ENCODE data around the gene RAB4A. TPM values are rescaled to one million over a fixed set of nuclear protein-coding genes. Genes with fewer than 3 reads are reported as not detected.

RAB4A gene, protein sequence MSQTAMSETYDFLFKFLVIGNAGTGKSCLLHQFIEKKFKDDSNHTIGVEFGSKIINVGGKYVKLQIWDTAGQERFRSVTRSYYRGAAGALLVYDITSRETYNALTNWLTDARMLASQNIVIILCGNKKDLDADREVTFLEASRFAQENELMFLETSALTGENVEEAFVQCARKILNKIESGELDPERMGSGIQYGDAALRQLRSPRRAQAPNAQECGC
- 10 to 100 TPM; 21.8 to 32.5 (median 29.4) TPM for polyA plus RNA-seq

DNA sequence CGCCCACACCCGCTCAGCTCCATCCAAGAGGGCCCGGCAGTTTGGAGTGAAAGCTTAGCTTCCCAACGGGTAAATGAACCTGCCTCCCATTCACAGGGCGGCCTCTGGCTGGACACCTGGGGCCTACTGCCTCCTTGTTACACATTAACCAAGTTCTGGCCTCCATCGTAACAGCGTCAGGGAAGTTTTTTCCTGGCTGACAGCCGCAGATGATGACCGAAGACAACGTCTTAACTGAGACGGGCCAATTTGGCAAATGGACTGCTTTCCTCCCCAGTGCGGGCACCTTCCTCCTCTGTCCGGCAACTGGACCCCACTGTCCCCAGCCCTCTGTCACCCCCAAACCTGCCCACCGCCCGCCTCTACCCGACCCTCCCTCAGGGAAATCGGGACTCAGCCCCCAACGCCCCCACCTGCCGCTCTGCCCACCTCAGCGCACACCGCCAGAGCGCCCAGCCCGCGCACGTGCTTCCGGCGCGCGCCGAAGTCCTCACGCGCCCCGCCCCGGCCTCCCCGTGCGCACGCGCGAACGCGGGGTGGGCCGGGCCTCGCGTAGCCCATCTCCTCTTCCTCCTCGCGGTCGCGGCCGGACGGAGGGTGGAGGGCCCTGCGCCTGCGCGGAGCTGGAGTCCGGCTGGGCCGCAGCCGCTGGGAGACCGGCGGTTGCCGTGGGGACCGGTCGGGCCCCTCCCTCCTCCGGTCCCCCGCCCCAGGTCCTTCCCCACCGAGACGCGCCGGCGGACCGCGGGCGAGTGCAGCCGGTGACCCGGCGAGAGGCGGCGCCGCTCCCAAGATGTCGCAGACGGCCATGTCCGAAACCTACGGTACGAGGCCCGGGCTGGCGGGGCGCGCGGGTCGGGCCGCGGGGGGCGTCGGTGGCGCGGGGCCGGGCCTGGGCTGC, at the start of gene RAB4A:
RAB4A (plus strand) TSS at position 565 of the 901 bp plus-strand sequence; CDS start at position 794, 229 bp downstream.
- 6 to 14% (median 13%) methylated on average over 67 to 95 of the region's 95 CpGs for WGBS, 3 donors
- H3K27ac ChIP-seq (ENCODE audit: low read depth, low read length): no peak within 1 kb of the TSS

- H3K27ac ChIP-seq (ENCODE audit: low read depth, low read length): no peak overlapping the region
- WGBS, 3 donors: 95 to 100% (median 97%) methylated on average over 3 of the region's 3 CpGs
Observed at GRCh38 chr1:229222081-229222480, 48.8 kb upstream of the RAB4A start.

DNA sequence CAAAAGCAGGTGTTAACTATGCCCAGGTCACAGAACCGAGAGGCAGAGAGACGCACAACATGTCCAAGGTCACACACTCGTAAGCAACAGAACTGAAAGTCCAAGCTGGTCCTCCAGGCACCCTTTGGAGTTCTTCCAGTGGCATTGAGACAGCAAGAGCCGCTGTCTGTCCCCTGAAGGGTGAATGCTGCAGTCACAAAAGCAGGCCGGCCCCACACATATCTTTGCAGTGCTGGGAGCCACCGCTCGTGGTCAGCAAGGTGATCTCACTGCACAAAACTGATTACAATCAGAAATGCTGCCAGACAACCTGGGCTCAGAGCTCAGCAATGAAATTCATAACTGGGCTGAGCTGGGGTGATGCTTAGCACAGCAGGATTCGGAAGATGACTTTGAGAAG, 47.4 kb upstream of the RAB4A start:
- no peak overlapping the region for H3K27ac ChIP-seq (ENCODE audit: low read depth, low read length)
- WGBS, 3 donors: 42 to 91% (median 84%) methylated on average over 8 of the region's 8 CpGs

DNA sequence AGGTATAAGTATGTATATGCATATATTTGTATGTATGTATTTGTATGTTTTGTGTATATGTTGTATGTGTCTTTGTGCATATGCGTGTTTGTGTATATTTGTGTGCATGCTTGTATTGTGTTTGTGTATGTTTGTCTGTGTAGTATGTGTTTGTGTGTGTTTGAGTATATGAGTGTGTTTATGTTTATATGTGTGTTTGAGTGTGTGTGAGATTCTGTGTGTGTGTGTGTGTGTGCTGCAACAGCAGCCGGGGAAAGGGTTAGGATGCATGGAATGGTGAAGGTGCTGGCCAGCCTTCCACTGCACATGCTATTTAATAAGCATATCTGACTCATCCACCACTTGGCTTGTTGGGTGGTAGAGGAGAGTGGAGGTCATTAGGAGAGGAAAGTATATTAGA, 46.6 kb upstream of the RAB4A start:
- no peak overlapping the region for H3K27ac ChIP-seq (ENCODE audit: low read depth, low read length)
- 76 to 86% (median 80%) methylated on average over 2 of the region's 2 CpGs for WGBS, 3 donors

DNA sequence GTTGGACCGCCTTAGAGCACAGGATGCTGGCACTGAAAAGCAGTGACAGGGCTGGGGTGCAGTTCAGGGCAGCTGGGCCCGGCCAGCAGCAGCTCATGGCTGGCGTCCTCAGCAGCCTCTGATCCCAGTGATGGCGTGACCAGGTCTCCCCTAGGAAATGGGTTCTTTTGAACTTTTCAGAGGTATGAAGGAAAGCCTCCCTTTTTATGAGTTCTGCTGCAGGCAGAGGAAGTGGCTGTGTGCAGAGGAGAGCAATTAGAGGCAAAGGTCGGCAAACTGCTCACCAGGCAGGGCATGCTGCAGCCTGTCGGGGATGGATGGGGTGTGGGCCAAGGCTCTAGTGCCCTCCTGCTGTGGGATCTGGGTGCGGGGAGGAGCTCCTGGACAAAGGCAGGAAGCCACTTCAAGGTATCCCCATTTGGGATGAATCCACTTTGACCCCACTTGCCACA, 45.6 kb upstream of the RAB4A start:
- H3K27ac ChIP-seq (ENCODE audit: low read depth, low read length): no peak overlapping the region

DNA sequence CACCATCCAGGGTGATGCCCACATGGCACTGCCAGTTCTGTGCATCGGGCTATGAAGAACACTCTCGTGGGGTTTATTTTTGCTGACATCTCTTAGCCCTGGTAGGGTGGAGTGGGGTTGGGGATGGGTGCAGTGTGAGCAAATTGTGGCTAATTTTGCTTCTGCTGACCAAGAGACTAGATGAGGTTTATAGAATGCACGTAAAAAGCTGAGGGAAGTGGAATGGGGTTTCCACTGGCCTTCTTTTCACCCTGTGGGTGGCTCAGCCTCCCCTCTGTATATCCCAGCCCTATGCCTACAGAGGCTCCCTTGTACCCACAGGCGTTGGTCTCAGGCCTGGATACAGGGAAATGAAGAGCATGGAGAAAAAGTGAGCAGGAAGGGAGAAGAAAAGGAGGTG, 44.1 kb upstream of the RAB4A start:
- 74 to 82% (median 81%) methylated on average over 4 of the region's 4 CpGs for WGBS, 3 donors
- no peak overlapping the region for H3K27ac ChIP-seq (ENCODE audit: low read depth, low read length)

More for the DNA sequence above, 45.6 kb upstream of the RAB4A start:
- WGBS, 3 donors: 69 to 83% (median 74%) methylated on average over 7 of the region's 7 CpGs

DNA sequence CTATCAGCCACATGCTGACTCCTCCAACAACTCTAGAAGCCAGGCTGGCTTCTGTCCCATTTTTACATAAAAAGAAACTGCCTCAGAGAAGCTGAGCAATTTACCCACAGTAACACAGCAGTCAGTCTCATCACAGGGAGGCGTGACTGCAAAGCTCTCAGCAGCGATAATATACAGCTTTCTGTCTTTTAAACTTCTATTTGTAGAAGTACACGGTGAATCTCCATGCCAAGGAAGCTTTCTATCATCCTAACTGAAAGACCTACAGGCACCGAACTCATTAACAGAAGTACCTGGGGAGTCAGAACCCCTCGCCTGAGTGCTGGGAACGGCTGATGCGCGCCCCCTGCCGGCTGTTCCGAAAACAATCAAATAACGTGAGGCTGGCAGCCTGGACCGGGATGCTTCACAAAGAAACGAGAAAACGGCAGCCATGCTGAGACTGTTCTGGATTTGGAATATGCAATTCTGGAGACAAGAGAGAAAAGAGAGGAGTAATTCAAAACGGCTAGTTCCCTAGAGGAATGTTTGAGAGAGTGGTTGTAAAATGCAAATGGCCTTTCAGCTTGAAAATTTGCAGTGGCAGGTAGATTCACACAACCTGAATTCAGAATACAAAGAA, 43.5 kb upstream of the RAB4A start:
- no peak overlapping the region for H3K27ac ChIP-seq (ENCODE audit: low read depth, low read length)
- WGBS, 3 donors: 10 to 11% (median 11%) methylated on average over 15 of the region's 15 CpGs

DNA sequence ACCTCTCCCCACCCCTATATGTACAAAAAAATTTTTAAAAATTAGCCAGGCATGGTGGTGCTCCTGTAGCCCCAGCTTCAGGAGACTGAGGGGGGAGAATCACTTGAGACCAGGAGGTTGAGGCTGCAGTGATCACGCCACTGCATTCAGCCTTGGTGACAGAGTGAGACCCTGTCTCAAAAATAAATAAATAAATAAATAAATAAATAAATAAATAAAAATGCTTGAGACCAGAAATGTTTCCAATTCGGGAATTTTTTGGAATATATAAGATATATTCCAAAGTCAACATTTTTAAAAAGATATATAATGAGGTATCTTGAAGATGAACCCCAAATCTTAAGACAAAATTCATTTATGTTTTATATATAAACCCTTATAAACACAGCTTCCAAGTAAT, 42.4 kb upstream of the RAB4A start:
- 70 to 93% (median 91%) methylated on average over 2 of the region's 2 CpGs for WGBS, 3 donors
- H3K27ac ChIP-seq (ENCODE audit: low read depth, low read length): no peak overlapping the region

DNA sequence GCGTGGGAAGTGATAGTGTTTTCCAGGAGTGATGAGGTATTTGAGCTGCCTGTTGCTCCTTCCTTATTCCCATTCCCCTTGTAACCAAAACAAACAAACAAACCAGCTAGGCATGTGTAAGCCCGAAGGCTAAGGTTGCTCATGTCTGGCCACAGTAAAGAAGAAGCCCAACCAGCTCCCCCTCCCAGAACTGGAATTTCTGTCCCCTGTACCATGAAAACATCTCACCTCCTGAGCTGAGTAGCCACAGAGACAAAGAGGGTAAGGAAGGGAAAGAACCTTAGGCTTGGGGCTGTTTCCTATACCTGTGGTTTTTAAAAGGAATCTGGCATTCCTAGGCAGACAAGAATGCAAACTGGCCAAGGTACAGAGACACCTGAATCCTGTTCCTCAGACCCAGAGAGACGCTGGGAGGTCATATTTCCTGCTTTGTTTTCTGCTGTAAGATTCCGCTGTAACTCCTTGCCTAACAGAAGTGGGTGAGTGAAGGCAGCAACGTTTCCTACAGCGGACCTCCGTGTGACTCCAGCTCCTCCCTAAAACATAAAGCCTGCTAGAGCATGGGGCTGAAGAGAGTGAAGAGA, 41.7 kb upstream of the RAB4A start:
- no peak overlapping the region for H3K27ac ChIP-seq (ENCODE audit: low read depth, low read length)
- 7 to 14% (median 9%) methylated on average over 7 of the region's 7 CpGs for WGBS, 3 donors

GRCh38 chr1:229229721-229230139, 41.2 kb upstream of the RAB4A start:
- 7 to 16% (median 15%) methylated on average over 4 of the region's 4 CpGs for WGBS, 3 donors

GRCh38 chr1:229230140-229230892, 40.6 kb upstream of the RAB4A start:
- no peak overlapping the region for H3K27ac ChIP-seq (ENCODE audit: low read depth, low read length)
- 44 to 71% (median 48%) methylated on average over 14 of the region's 14 CpGs for WGBS, 3 donors

More at GRCh38 chr1:229229721-229230139, 41.2 kb upstream of the RAB4A start:
- no peak overlapping the region for H3K27ac ChIP-seq (ENCODE audit: low read depth, low read length)

DNA sequence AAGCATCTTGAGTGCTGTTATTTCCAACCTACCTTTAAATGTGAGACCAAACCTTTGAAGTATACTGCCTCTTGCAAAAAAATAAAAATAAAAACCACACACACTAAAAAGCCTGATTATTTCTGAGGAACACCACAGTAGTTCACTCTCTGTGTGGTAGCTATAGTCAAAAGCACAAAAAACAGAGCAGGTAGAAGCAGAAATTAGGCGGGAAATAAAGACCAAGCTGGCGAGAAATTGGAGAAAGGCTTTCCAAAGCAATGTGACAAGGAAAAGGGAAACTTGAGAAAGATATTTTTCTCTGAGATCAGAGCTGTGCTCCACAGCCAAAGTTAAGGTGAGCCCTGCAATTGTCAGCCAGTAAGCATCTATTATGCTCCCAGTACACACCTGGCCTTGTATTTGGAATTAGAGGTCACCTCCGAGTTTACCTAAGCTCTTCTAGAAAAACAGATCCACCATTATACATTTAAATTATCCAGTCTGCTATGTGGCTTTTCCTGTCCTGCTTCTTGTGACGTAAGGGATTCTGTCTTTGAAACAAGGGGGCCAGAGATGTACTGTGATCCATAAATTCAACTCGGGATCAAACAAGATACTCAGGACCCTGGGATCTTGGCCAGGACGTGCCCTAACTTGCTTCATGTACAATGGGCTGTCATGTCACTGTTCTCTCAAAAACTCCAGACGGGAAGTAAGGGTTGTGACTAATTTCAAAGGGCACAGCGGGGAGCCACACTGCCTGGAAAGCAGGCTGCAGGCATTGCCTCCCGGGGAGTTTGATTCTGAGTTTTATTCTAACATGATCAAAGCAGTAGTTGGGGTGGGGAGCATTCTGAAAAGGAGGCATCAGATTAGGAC, 39.8 kb upstream of the RAB4A start:
- H3K27ac ChIP-seq (ENCODE audit: low read depth, low read length): no peak overlapping the region

DNA sequence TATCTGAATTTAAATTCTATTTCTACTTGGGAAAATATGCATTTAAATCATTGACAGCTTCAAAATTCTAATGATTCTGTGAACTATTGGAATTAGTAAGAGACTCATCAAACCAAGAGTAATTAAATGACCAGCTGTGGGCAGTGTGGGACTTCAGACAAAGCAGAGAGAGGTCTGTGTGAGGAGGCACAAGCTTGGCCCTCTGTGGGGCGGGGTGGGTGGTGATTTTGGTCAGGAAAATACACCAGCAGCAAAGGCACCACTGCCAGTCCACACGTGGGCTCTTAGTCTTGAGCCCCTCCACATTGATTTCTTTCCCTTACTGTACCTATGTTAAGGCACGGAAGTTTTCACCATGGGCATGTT, 39.2 kb upstream of the RAB4A start:
- 80 to 90% (median 85%) methylated on average over 3 of the region's 3 CpGs for WGBS, 3 donors
- H3K27ac ChIP-seq (ENCODE audit: low read depth, low read length): no peak overlapping the region

More for the DNA sequence above, 39.8 kb upstream of the RAB4A start:
- 70 to 88% (median 83%) methylated on average over 9 of the region's 9 CpGs for WGBS, 3 donors

- 86 to 92% (median 92%) methylated on average over 13 of the region's 13 CpGs for WGBS, 3 donors
- no peak overlapping the region for H3K27ac ChIP-seq (ENCODE audit: low read depth, low read length)
Observed at GRCh38 chr1:229234870-229235472, 35.9 kb upstream of the RAB4A start.

DNA sequence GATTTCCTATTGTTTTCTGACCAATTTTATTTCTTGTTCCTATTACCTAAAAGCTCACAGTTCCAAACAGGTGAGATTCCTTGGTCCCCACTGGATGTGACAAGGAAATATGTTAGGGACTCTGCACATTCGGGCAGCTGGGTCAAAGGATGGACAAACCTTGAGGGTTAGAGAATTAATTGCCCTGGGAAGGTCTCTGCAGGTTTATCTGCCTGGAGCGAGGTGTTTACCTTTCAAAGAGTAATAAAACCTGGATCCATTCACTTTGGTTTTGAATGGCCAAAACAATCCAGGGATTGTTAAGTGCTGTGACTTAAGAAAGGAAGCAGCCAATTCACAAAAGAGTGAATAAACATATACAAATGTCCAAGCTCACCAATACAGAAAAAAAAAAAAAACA, 33.6 kb upstream of the RAB4A start:
- 42 to 61% (median 42%) methylated on average over 2 of the region's 2 CpGs for WGBS, 3 donors
- no peak overlapping the region for H3K27ac ChIP-seq (ENCODE audit: low read depth, low read length)

DNA sequence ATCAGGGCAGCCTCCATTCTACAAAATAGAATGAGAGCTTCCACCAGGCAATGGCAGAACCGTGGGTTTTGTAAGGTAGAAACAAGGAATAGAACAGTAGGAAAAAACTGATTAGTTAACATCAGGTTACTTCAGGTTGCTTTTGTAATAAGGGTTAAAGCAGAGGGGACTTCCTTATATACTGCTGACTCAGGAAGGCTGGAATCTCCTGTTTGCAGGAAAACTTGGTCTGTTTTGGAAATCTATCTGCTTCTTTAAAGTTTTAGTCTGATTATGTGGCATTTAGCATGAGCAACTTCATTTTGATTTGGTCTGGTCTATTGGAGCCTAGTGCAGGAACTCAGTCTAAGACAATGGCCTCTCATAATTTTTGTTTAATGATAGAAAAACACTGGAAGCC, 32.7 kb upstream of the RAB4A start:
- H3K27ac ChIP-seq (ENCODE audit: low read depth, low read length): no peak overlapping the region
- WGBS, 3 donors: 39 to 53% (median 52%) methylated on average over 1 of the region's 1 CpG
